GM12873 (cell line): ENCODE measurements around the gene FLOT1.

ENCODE experiments used
- CTCF ChIP-seq: IDR thresholded peaks from 2 replicates; pipeline ENCODE4 v1.5.1; 2012; ENCODE audit warnings: low read depth, mild to moderate bottlenecking, moderate library complexity, low read length, control low read depth; ENCODE audit not compliant: insufficient read depth; ENCODE audit errors: missing control alignments

The FLOT1 gene

GRCh38 chr6:30744054-30744805 lies 1.7 kb upstream of the FLOT1 start, which contains the start of gene IER3:
TSS of gene IER3 (minus strand) at chr6:30744547. CDS start at chr6:30744518, 29 bp downstream.
- peak; percentile 75 for TF ChIP-seq CTCF

GRCh38 chr6:30743099-30744053 lies 889 bp upstream of the FLOT1 start:
- TF ChIP-seq CTCF: no peak

GRCh38 chr6:30741789-30742315 lies 635 bp downstream of the FLOT1 start:
- TF ChIP-seq CTCF: no peak

GRCh38 chr6:30741063-30741779 lies 1.3 kb downstream of the FLOT1 start:
- no peak for TF ChIP-seq CTCF

- no peak for TF ChIP-seq CTCF
Observed at GRCh38 chr6:30740540-30740870, 2.0 kb downstream of the FLOT1 start.

- TF ChIP-seq CTCF: no peak
Observed at GRCh38 chr6:30738532-30738931, 4.0 kb downstream of the FLOT1 start.
